ENCODE results near the gene PCBP1. TPM values are rescaled to one million over a fixed set of nuclear protein-coding genes. Genes with fewer than 3 reads are reported as not detected.
"Not testable (repeated sequence)": the region's sequence is repeated elsewhere in the genome, so short reads cannot be mapped to it uniquely, and the experiment has no call there.

Gene PCBP1
- total RNA-seq, 1 experiment from 2014 or later: 46.7 TPM

- peak; percentile 89 for DNase-seq (ENCODE audit: low read depth)
These were observed 36.0 kb downstream of the PCBP1 start for GRCh38 chr2:70123051-70123828.

DNA sequence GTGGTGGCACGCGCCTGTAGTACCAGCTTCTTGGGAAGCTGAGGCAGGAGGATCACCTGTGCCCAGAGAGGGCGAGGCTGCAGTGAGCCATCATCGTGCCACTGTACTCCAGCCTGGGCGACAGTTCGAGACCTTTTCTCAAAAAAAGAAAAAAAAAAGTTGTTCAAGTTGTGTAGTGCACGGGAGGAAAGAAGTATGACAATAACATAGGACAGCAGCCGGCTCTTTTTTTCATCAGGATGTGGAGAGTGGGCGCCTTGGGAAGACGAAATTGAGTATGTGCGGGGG lies 36.5 kb downstream of the PCBP1 start:
- DNase-seq (ENCODE audit: low read depth): no peak

GRCh38 chr2:70124983-70125480 lies 37.8 kb downstream of the PCBP1 start:
- DNase-seq (ENCODE audit: low read depth): peak; percentile 57

GRCh38 chr2:70125498-70125898 lies 38.2 kb downstream of the PCBP1 start:
- DNase-seq (ENCODE audit: low read depth): no peak

- no peak for DNase-seq (ENCODE audit: low read depth)
These were observed 39.1 kb downstream of the PCBP1 start for GRCh38 chr2:70126413-70126812.

- no peak for DNase-seq (ENCODE audit: low read depth)
These were observed 40.7 kb downstream of the PCBP1 start for GRCh38 chr2:70128005-70128404.

- DNase-seq (ENCODE audit: low read depth): not testable (repeated sequence)
These were observed 44.3 kb downstream of the PCBP1 start for GRCh38 chr2:70131344-70132143.

GRCh38 chr2:70132244-70133126 lies 45.2 kb downstream of the PCBP1 start:
- peak; percentile 63 for DNase-seq (ENCODE audit: low read depth)

DNA sequence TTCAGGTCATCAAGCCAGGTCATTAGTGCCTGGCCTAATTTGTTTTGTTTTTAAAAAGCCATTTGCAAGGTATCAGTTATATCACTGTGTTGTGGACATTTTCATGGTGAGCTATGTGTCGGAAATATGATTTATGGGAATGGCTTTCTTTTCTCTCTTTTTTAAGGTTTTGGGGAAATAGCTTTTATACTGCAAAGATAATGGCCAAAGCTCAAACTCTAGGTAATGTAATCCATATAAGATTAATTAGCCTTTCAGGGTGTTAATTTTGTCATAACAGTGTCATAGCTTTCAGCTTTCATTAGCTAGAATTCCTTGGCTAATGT lies 45.8 kb downstream of the PCBP1 start:
- no peak for DNase-seq (ENCODE audit: low read depth)

DNA sequence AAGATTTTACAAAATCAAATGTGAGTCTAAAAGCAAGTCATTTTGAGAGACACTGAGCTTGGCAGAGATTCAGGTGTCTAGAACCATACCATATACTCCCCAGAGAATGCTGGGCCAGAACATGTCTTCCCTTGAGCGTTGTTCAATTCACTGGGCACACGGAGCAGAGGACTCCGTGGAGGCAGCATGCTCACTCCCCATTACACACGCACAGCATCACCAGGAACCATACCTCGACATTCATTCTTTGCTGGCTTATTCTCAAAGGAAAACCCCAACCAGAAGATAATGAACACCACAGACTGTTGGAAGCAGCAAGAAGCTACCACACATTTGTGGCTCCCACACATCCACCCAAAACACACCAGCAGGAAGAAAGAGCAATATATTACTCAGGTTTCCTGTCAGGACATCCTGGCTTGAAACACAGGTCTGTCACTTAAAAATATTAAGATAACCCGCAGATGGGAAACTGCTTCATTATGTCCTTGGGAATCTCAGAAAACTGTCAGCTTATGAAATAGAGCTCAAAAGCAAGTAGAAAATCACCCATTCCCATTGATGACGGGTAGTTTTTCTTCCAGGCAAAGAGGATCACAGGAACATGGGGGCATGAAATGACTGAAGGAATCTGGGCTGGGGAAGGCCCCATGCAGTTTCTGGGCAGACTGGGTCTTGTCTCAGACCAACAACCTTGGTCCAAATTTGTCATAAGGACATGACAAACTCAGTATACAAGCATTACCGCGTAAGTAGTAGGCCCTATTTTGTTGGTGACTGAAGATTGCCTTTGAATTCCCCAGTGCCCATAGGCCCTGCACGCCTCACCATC lies 46.4 kb downstream of the PCBP1 start:
- no peak for DNase-seq (ENCODE audit: low read depth)

- not testable (repeated sequence) for DNase-seq (ENCODE audit: low read depth)
These were observed 47.2 kb downstream of the PCBP1 start for GRCh38 chr2:70134323-70134983.

Other genes starting within 250 kb of the PCBP1 start
- 89.3 and 94.1 TPM in 2 replicates for gene SNRNP27, start 193.5 kb upstream of the PCBP1 start, total RNA-seq (2014; rRNA removed; shearing (Covaris generic))
- 3.7 and 4.3 TPM in 2 replicates for gene MXD1, start 172.4 kb upstream of the PCBP1 start, total RNA-seq (2014; rRNA removed; shearing (Covaris generic))
- 0.12 and 0.68 TPM in 2 replicates for gene ASPRV1, start 125.8 kb upstream of the PCBP1 start, total RNA-seq (2014; rRNA removed; shearing (Covaris generic))
- gene C2orf42, start 103.5 kb downstream of the PCBP1 start, total RNA-seq (2014; rRNA removed; shearing (Covaris generic)): 15.3 and 26.5 TPM in 2 replicates
- 89.6 and 116 TPM in 2 replicates for gene TIA1, start 161.2 kb downstream of the PCBP1 start, total RNA-seq (2014; rRNA removed; shearing (Covaris generic))
- gene PCYOX1, start 170.7 kb downstream of the PCBP1 start, total RNA-seq (2014; rRNA removed; shearing (Covaris generic)): 32.9 and 33.9 TPM in 2 replicates
- 447 and 542 TPM in 2 replicates for gene SNRPG, start 206.3 kb downstream of the PCBP1 start, total RNA-seq (2014; rRNA removed; shearing (Covaris generic))
- 45.0 and 50.1 TPM in 2 replicates for gene FAM136A, start 214.6 kb downstream of the PCBP1 start, total RNA-seq (2014; rRNA removed; shearing (Covaris generic))

Measured in RPMI7951 (cell line).